GM18526 (cell line): ENCODE results near the gene ADH1C.

Source experiments
- POLR2A ChIP-seq: IDR thresholded peaks from 3 replicates; pipeline ENCODE4 v1.6.1; 2011; ENCODE audit not compliant: insufficient read length; ENCODE audit errors: extremely low read depth

Gene ADH1C

GRCh38 chr4:99361899-99362275 lies 9.3 kb upstream of the ADH1C start:
- no peak for TF ChIP-seq POLR2A

- TF ChIP-seq POLR2A = no peak
These were observed 8.8 kb upstream of the ADH1C start for GRCh38 chr4:99361268-99361898.

GRCh38 chr4:99359480-99360204 lies 7.1 kb upstream of the ADH1C start:
- TF ChIP-seq POLR2A = no peak

GRCh38 chr4:99357948-99358347 lies 5.4 kb upstream of the ADH1C start:
- TF ChIP-seq POLR2A = no peak

GRCh38 chr4:99356992-99357391 lies 4.4 kb upstream of the ADH1C start:
- TF ChIP-seq POLR2A = no peak

- no peak for TF ChIP-seq POLR2A
These were observed 1.1 kb downstream of the ADH1C start for GRCh38 chr4:99351487-99351886.

- no peak for TF ChIP-seq POLR2A
These were observed 3.2 kb downstream of the ADH1C start for GRCh38 chr4:99349338-99349737.

GRCh38 chr4:99341426-99341825 lies 11.1 kb downstream of the ADH1C start:
- TF ChIP-seq POLR2A = no peak

- TF ChIP-seq POLR2A = no peak
These were observed 13.4 kb downstream of the ADH1C start for GRCh38 chr4:99339172-99339571.

GRCh38 chr4:99336553-99336952 lies 16.0 kb downstream of the ADH1C start:
- TF ChIP-seq POLR2A = no peak

- no peak for TF ChIP-seq POLR2A
These were observed 17.7 kb downstream of the ADH1C start for GRCh38 chr4:99334880-99335279.

GRCh38 chr4:99330648-99331047 lies 21.9 kb downstream of the ADH1C start:
- no peak for TF ChIP-seq POLR2A

GRCh38 chr4:99329876-99330275 lies 22.7 kb downstream of the ADH1C start:
- TF ChIP-seq POLR2A = no peak

GRCh38 chr4:99324979-99325378 lies 27.6 kb downstream of the ADH1C start:
- TF ChIP-seq POLR2A = no peak

- no peak for TF ChIP-seq POLR2A
These were observed 28.2 kb downstream of the ADH1C start for GRCh38 chr4:99324361-99324760.

- TF ChIP-seq POLR2A = no peak
These were observed 28.8 kb downstream of the ADH1C start for GRCh38 chr4:99323756-99324155.
